ENCODE results near the gene REST. TPM values are rescaled to one million over a fixed set of nuclear protein-coding genes. Genes with fewer than 3 reads are reported as not detected.

Gene REST
- total and polyA plus RNA-seq, 2 of the 8 experiments (the other 6 are each of a cell fraction or from before 2014, with no cell fraction given), result 10.2 to 66.3 TPM

DNA sequence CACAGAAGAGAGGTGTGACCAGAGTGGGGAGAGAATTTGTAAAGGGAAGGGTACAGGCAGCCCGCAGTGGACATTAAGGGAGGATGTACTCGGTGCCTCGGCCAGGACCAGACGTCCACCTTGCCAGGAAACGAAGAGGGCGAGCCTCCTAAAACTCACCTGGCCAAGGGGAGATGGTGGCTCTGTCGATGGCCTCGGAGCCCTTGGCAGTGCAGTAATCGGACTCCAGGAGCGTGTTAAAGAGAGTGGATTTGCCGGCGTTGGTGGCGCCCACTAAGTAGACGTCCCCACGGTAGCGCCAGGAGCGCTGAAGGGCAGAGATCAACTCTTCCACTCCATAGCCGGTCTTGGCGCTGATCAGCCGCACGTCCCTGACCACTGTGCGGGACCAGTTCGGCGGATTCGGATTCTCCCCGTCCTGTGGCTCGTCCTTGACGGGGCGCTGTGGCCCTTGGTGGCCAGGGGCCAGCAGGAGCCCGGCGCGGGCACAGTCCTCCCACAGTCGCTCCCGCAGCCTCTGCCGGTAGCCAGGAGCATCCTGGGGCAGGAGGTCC lies 68.7 kb downstream of the REST start:
- Histone ChIP-seq H3K4me2 (ENCODE audit: insufficient read depth in 1 of 2, low read depth in 2 of 2, low read length in 2 of 2) (peak overlapping the region; percentile 94 to 96), H4K5ac (ENCODE audit: insufficient read length, low read depth, low read length) (no peak overlapping the region), H3K9me3 (ENCODE audit: insufficient read depth in 2 of 2, low read depth in 1 of 2, low read length in 1 of 2) (no peaks in the 10 kb centered on the region), H3K14ac (ENCODE audit: insufficient read length) (no peak overlapping the region), H4K91ac (replicated peaks; ENCODE audit: insufficient read length, low read length) (no peak overlapping the region), H3K4me3 (ENCODE audit: extremely low read depth in 1 of 4, insufficient read depth in 2 of 4, low read depth in 3 of 4, low read length in 4 of 4) (peak overlapping the region; percentile 85 to 92 (median 90)), H4K8ac (ENCODE audit: extremely low read depth, insufficient read depth, low read length) (peak overlapping the region; percentile 19; the same call in 1 of the 2 replicates), H3K56ac (replicated peaks; ENCODE audit: insufficient read length, low read depth, low read length) (no peak overlapping the region), H2BK15ac (ENCODE audit: low read length) (no peak overlapping the region), H3K4me1 (replicated peaks in 1 of 4; ENCODE audit: control insufficient read depth in 3 of 4, insufficient read depth in 4 of 4, low read length in 3 of 4) (peaks cover 0 to 4% (median 0%) of the 10 kb centered on the region in 4 experiments; a peak in 3 of 7 replicates), H3K79me2 (ENCODE audit: control insufficient read depth in 1 of 2, insufficient read depth in 2 of 2, low read length in 2 of 2) (peaks cover 32 to 54% of the 10 kb centered on the region in 2 experiments), H3K36me3 (ENCODE audit: control insufficient read depth in 2 of 4, insufficient read depth in 4 of 4, low read length in 3 of 4) (peaks cover 8 to 25% (median 16%) of the 10 kb centered on the region in 4 experiments; a peak in 6 of 8 replicates), H3K23ac (ENCODE audit: insufficient read length) (no peak overlapping the region), H2BK120ac (replicated peaks; ENCODE audit: low read depth, low read length) (no peak overlapping the region), H3K18ac (ENCODE audit: extremely low read depth, low read length) (no peak overlapping the region), H2AFZ (ENCODE audit: low read length) (no peak overlapping the region; the same call in 1 of the 2 replicates), H2BK20ac (ENCODE audit: low read length) (no peak overlapping the region), H2AK5ac (ENCODE audit: low read depth, low read length) (no peak overlapping the region), H3K23me2 (ENCODE audit: low read depth, low read length) (peaks cover 18% of the 10 kb centered on the region), H3K9ac (replicated peaks in 1 of 4; ENCODE audit: extremely low read depth in 1 of 4, low read depth in 3 of 4, low read length in 3 of 4) (peak overlapping the region; percentile 67 to 72 (median 70)), H3K27ac (ENCODE audit: low read depth, low read length) (no peak overlapping the region), H3K79me1 (ENCODE audit: low read depth, low read length) (peaks cover 7% of the 10 kb centered on the region), H2BK12ac (ENCODE audit: low read depth, low read length) (no peak overlapping the region), H3K4ac (replicated peaks; ENCODE audit: insufficient read length, low read depth, low read length) (no peak overlapping the region), H2BK5ac (ENCODE audit: low read depth, low read length) (no peak overlapping the region), H4K20me1 (replicated peaks in 1 of 2; ENCODE audit: control insufficient read depth in 1 of 2, insufficient read depth in 2 of 2, low read length in 2 of 2) (peaks cover 7 to 8% of the 10 kb centered on the region in 2 experiments), H3K27me3 (replicated peaks in 1 of 4; ENCODE audit: control insufficient read depth in 3 of 4, extremely low read depth in 1 of 4, insufficient read depth in 3 of 4, low read length in 3 of 4) (no peaks in the 10 kb centered on the region; a peak in 1 of 7 replicates)
- POLR2A ChIA-PET (ENCODE audit: partially characterized antibody), result interaction anchor here (2.4 to 4.6 kb wide), 3 partner anchors 15 to 540 kb away, joined by 15 to 55 read pairs (median 40); partner anchors contain the start of genes PAICS, PPAT and REST
- FAIRE-seq, result no peak
- WGBS, 2 experiments (ENCODE audit: extremely low coverage in 1 of 2, insufficient coverage in 1 of 2, insufficient read length in 1 of 2, insufficient replicate concordance in 2 of 2, low coverage in 1 of 2, low lambda C conversion rate in 2 of 2, missing lambda C conversion rate in 1 of 2), result 10% methylated on average over 35 of the region's 35 CpGs; no CpG with 5 or more reads in 1 of the 2 experiments
- CTCF ChIA-PET (ENCODE audit: partially characterized antibody), result interaction anchor here (1.0 to 1.3 kb wide), 3 partner anchors 15 to 59 kb away, joined by 3 to 7 read pairs (median 5); no protein-coding TSS in a partner anchor
- DNase-seq (ENCODE audit: low read depth in 1 of 2, low spot score in 2 of 2), result no peak
- TF ChIP-seq NRF1 (IDR thresholded peaks at IDR 0.05; ENCODE audit: low read depth, low read length) (no peak), RFX5 (IDR thresholded peaks at IDR 0.05; ENCODE audit: borderline replicate concordance, low read depth, low read length) (no peak), RNF2 (IDR thresholded peaks at IDR 0.05; ENCODE audit: borderline replicate concordance, low read depth, low read length, missing control alignments, poor library complexity, severe bottlenecking) (no peak), POLR2A (IDR thresholded peaks at IDR 0.05; ENCODE audit: control extremely low read depth in 1 of 2, low read depth in 2 of 2, low read length in 2 of 2) (no peak), SP2 (IDR thresholded peaks at IDR 0.05; ENCODE audit: low read length) (no peak)

All from H1 (cell line).